IPS-11a (cell line): ENCODE results near the gene UBR3.

Source experiments
- H3K4me3 ChIP-seq: one replicate; pipeline ENCODE4 v1.5.1; 2013; ENCODE audit warnings: low read depth, low read length, control low read depth

Gene UBR3

DNA sequence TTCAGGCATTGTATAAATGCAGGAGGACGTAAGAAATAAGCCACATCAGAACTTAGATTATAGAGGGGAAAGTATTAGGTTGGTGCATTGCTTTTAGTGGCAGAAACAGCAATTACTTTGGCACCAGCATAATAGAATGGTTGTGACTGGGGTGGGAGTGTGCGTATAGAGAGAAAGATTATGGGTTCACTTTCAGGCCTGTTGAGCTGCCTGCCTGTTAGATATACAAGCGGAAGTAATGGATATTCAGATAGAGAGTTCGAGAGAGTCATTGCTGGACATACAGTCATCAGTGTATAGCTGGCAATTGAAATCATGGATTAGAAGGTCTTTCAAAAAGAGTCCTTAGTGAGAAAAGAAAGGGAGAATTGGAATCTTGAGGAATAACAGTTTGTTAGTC, 211.5 kb downstream of the UBR3 start:
- H3K4me3 ChIP-seq, result no peak overlapping the region

- no peak overlapping the region for H3K4me3 ChIP-seq
These were observed 212.3 kb downstream of the UBR3 start for GRCh38 chr2:170039401-170040172.

GRCh38 chr2:170044751-170045478, 217.7 kb downstream of the UBR3 start:
- no peak overlapping the region for H3K4me3 ChIP-seq

DNA sequence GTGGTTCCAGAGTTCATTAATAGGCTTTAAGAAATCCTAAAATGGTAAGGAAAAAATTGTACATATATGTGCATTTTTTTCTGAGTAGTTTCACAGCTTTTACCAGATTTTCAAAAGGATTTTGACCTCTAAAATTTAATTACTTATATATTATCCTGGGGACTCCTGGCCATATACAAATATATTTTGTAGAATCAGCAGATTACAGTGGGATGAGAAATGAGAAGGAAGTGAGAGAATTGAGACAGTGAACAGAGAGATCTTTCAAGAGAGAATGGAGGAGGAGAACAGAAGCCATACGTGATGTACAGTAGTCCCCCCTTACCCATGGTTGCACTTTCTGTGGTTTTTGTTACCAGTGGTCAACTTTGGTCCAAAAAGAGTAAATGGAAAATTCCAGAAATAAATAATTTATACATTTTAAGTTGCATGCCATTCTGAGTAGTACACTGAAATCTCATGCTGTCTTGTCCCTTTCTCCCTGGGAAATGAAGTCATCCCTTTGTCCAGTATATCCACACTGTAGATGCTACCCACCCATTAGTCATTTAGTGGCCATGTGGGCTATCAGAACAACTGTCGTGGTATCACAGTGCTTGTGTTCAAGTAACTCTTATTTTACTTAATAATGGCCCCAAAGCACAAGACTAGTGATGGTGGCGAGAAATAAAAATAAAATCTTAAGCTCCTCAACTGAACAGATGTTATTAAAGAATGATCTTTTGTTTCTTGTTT, 220.2 kb downstream of the UBR3 start:
- no peak overlapping the region for H3K4me3 ChIP-seq

GRCh38 chr2:170052151-170052550, 224.9 kb downstream of the UBR3 start:
- H3K4me3 ChIP-seq, result no peak overlapping the region

DNA sequence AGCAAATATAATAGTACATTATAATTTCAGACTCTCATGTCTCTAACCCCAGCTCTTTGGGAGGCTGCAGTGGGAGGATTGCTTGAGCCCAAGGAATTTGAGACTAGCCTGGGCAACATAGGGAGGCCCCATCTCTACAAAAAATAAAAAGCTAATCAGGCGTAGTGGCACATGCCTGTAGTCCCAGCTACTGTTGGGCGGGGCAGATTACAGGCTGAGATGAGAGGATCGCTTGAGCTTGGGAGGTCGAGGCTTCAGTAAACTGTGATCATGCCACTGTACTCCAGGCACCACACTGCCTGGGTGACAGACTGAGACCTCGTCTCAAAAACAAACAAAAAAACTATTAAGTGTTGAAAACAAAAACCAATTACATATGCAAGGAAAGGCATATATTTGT, 227.7 kb downstream of the UBR3 start:
- no peak overlapping the region for H3K4me3 ChIP-seq

GRCh38 chr2:170056900-170057299, 229.6 kb downstream of the UBR3 start:
- H3K4me3 ChIP-seq, result no peak overlapping the region

DNA sequence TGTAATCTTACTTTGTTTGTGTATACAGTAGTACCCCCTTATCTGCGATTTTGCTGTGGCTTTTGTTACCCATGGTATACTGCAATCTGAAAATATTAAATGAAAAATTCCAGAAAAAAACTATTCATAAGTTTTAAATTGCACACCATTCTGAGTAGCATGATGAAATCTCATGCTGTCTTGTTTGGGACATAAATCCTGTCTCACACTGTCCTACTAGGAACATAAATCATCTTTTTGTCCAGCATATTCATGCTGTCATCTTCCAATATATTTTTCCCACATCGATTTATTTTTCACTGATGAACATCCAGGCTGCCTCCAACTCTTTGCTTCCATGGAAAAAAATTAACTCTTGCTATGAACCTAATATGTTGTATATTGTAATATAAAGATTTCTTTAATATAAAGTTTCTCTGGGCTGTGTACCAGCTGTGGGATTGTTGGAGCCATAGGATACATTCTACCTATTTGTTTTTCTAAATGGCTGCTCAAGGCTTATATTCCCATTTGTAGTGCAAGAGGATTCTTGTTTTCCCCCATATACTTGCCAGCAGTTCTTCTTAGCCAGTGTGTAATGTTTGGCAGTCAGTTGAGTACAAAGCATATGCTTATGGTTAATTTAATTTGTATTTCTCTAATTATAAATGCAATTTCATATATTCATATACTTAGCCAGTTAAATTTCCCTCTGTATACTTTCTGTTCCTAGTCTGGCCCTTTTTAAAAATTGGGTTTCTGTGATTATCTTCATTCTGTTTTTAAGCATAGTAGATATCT, 236.4 kb downstream of the UBR3 start:
- H3K4me3 ChIP-seq, result no peak overlapping the region

- no peak overlapping the region for H3K4me3 ChIP-seq
These were observed 243.5 kb downstream of the UBR3 start for GRCh38 chr2:170070778-170071177.

- no peak overlapping the region for H3K4me3 ChIP-seq
These were observed 246.0 kb downstream of the UBR3 start for GRCh38 chr2:170073288-170073687.

DNA sequence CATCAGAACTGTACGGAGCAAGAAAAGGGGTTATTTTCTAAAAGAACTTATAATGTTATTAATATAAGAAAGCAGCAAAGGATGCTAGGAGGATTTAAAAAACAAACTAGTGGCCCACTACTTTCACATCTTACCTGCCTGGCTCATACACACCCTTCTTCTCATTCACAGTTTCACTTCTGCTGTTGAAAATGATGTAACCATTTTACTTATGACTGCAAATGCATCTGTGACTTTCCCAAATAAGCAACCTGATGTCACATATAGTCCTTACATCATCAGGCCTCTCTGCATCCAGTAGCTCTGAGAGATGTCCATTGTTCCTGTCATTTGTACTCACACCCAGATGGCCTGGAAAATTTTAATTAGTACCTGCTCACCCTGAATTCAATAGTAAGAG, 248.9 kb downstream of the UBR3 start:
- no peak overlapping the region for H3K4me3 ChIP-seq

- no peak overlapping the region for H3K4me3 ChIP-seq
These were observed 250.7 kb downstream of the UBR3 start for GRCh38 chr2:170077830-170078569.

DNA sequence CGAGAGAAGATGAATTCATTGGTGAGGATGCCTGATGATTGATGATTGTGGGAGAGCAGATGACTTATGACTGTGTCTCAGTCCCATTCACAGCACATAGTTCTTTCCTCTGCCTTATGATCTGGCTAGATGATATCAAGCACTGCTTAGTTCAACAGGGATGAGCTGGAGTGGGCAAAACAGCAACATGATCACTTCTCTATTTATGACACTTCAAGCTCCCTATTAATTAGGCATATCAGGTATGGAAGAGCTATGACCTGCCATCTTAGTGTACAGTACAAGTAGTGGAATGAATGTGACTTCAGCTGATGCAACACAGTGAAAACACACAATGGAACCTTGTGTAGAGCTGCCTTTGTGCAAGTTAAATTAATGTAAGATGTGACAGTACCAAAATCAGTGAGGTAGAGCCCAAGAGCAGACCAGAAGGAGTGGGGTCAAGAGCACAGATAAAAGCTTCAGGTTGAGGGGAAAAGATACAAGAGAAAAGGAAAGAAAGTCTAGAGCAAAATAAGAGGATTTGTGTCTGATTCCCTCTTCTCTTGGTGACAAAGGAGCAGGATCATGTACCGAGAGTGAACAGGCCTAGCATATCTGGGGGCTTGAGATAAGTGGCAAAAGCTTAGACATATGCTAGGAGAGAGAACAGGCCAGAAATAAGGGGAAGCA, 257.7 kb downstream of the UBR3 start:
- no peak overlapping the region for H3K4me3 ChIP-seq

DNA sequence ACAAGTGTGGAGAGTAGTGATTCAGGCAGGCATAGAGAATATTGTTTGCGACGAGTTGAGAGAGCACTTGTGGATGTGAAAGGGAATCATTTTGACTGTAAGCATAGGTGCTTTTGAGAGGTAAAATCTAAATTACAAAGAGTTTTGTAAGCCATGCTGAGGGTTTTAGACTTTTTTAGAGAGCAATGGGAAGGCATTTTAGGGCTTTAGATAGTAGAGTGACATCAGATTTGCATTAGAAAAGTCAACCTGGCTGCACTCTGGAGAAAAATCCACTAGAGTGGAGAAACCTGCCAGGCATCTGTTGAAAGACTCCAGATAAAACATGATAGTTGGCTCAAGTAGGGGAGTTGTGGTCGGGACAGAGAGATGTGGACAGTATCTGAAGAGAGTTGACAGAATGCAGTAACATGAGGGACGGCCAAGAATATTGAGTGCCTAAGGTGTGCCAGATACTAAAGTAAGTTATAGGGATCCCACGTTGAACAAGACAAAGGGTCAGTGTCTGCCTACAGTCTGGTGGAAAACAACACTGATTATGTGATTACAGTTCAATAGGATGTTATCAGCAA, 258.9 kb downstream of the UBR3 start:
- no peak overlapping the region for H3K4me3 ChIP-seq

DNA sequence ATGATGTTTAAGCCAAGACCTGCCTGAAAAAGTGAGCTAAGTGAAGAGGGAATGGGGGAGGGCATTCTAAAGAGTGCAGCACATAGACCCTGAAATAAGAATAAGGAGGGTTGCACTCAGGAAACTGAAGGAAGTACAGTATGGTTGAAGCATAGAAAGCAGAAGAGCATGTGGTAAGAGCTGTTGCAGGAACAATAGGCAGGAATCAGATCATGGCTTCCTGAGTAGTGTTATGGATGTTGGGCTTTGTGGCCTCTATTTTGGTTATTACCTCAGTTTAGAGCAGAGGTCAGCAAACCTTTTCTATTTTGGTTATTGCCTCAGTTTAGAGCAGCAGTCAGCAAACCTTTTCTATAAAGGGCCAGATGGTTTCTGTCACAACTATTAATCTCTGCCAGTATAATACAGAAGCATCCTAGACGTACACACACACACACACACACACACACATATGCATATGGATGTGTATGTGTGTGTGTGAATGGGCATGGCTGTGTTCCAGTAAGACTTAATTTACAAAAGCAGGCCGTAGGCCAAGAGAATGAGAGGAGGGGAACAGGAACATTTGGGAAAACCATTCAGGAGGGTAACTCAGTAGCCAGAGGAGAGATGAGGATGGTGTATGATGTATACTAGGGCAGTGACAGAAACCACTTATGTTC, 259.6 kb downstream of the UBR3 start:
- H3K4me3 ChIP-seq, result no peak overlapping the region

- no peak overlapping the region for H3K4me3 ChIP-seq
These were observed 260.1 kb downstream of the UBR3 start for GRCh38 chr2:170087413-170087793.

DNA sequence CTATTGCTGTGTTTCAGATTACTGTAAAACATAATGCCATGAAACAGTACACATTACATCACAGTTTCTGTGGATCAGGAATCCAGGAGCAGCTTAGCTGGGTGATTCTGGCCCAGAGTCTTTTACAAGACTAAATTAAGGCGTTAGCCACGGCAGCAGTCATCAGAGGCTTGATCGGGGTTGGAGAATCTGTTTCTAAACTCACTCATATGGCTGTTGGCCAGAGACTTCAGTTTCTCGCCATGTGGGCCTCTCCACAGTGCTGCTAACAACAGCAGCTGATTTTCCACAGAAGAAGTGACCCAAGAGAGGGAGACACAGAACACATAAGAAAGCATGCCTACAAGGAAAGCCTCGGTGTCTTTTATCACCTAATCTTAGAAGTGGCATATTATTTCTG, 261.5 kb downstream of the UBR3 start:
- H3K4me3 ChIP-seq, result no peak overlapping the region

GRCh38 chr2:170090229-170090628, 263.0 kb downstream of the UBR3 start:
- H3K4me3 ChIP-seq, result no peak overlapping the region

GRCh38 chr2:170091436-170091835, 264.2 kb downstream of the UBR3 start:
- H3K4me3 ChIP-seq, result no peak overlapping the region
